Caco-2 (cell line): ENCODE data around the gene CSF2RB. TPM values are rescaled to one million over a fixed set of nuclear protein-coding genes. Genes with fewer than 3 reads are reported as not detected.

Experiments
- BruUV-seq: library from RNA; stranded (reverse); fragments of 400-500 nt; replicated peaks from 2 replicates; lab custom pipeline; 2021; lab: Mats Ljungman, UMichigan
- CTCF ChIA-PET: fragments of 300-600 bp; sonication (Branson Sonifier 250); formaldehyde crosslinking; loops from one replicate; lab custom pipeline; 2022; ENCODE audit warnings: antibody characterized with exemption; lab: Charles Lee
- POLR2A ChIA-PET: fragments of 300-600 bp; sonication (Branson Sonifier 250); formaldehyde crosslinking; loops from one replicate; lab custom pipeline; 2022; ENCODE audit warnings: antibody characterized with exemption; lab: Charles Lee
- DNase-seq, 2 experiments: peaks; one replicate each; pipeline versions ENCODE4 v3.0.0 to v3.0.0-alpha.2; 2020 to 2022
- H3K27me3 ChIP-seq: replicated peaks from 2 replicates; pipeline ENCODE4 v1.6.0; 2011; ENCODE audit warnings: low read length; ENCODE audit not compliant: control insufficient read depth, insufficient read depth
- H3K36me3 ChIP-seq: 2 replicates; pipeline ENCODE4 v1.5.1; 2011; ENCODE audit warnings: low read length; ENCODE audit not compliant: control insufficient read depth, insufficient read depth
- H3K4me1 ChIP-seq: fragments of 250-450 bp; sonication (Bioruptor Pico); 2 replicates; pipeline ENCODE4 v1.5.1; 2020; ENCODE audit warnings: mild to moderate bottlenecking
- H3K4me3 ChIP-seq: 2 replicates; pipeline ENCODE4 v1.5.1; 2011; ENCODE audit warnings: low read depth, mild to moderate bottlenecking, control low read depth, low read length
- H3K9me3 ChIP-seq: fragments of 250-450 bp; sonication (Bioruptor Pico); 2 replicates; pipeline ENCODE4 v1.5.1; 2020; ENCODE audit warnings: mild to moderate bottlenecking, moderate library complexity
- H3K27ac Mint-ChIP-seq: one replicate; pipeline ENCODE4 v1.8.0; 2022; ENCODE audit warnings: mixed read lengths; ENCODE audit not compliant: unreplicated experiment
- H3K27me3 Mint-ChIP-seq: one replicate; pipeline ENCODE4 v1.8.0; 2022; ENCODE audit warnings: mixed read lengths; ENCODE audit not compliant: insufficient read depth, unreplicated experiment
- H3K36me3 Mint-ChIP-seq: one replicate; pipeline ENCODE4 v1.8.0; 2022; ENCODE audit warnings: mild to moderate bottlenecking, mixed read lengths; ENCODE audit not compliant: insufficient read depth, unreplicated experiment
- H3K4me1 Mint-ChIP-seq: one replicate; pipeline ENCODE4 v1.8.0; 2022; ENCODE audit warnings: low read depth, mixed read lengths; ENCODE audit not compliant: unreplicated experiment
- H3K4me3 Mint-ChIP-seq: one replicate; pipeline ENCODE4 v1.8.0; 2022; ENCODE audit warnings: mild to moderate bottlenecking, moderate library complexity, mixed read lengths; ENCODE audit not compliant: unreplicated experiment
- H3K9me3 Mint-ChIP-seq: one replicate; pipeline ENCODE4 v1.8.0; 2022; ENCODE audit warnings: mixed read lengths; ENCODE audit not compliant: unreplicated experiment
- CTCF ChIP-seq, 2 experiments: fragments of 200-600 bp in 1 of 2; IDR thresholded peaks; 1 replicate in 1 of 2; 2 replicates in 1 of 2; pipeline versions ENCODE4 v1.5.1 to v1.8.0; 2011 to 2022; ENCODE audit warnings: antibody characterized with exemption in 1 of 2, control low read depth in 1 of 2, inconsistent platforms in 1 of 2, low read depth in 1 of 2, low read length in 1 of 2, mild to moderate bottlenecking in 1 of 2, moderate library complexity in 1 of 2; ENCODE audit not compliant: insufficient read depth in 1 of 2, severe bottlenecking in 1 of 2, unreplicated experiment in 1 of 2
- intact Hi-C: fragments of 100-400 bp; cut with micrococcal nuclease; formaldehyde crosslinking; loops from one replicate; pipeline ENCODE4 v1.10.0; 2022; ENCODE audit not compliant: unreplicated experiment
- total RNA-seq: library from RNA; stranded (reverse); gene quantifications from 2 replicates; pipeline ENCODE4 v1.2.3, GENCODE V29; 2022

The CSF2RB gene
- total RNA-seq, 1 experiment from 2014 or later, result not detected

- no peak for TF ChIP-seq CTCF (IDR thresholded peaks at IDR 0.05; ENCODE audit: insufficient read depth in 1 of 2, low read depth in 1 of 2, low read length in 1 of 2, severe bottlenecking in 1 of 2, unreplicated experiment in 1 of 2)
- no peaks in the 10 kb centered on the region for H3K36me3 Mint-ChIP-seq
- Histone ChIP-seq H3K27me3 (no peaks in the 10 kb centered on the region), H3K9me3 (no peaks in the 10 kb centered on the region), H3K4me1 (no peaks in the 10 kb centered on the region), H3K4me3 (no peak overlapping the region), H3K36me3 (no peaks in the 10 kb centered on the region)
- POLR2A ChIA-PET, result no interaction called here
- no TSS peak for BruUV-seq
- no peaks in the 10 kb centered on the region for H3K4me1 Mint-ChIP-seq
- CTCF ChIA-PET, result no interaction called here
- DNase-seq, result no peak
- peaks cover 18% of the 10 kb centered on the region for H3K27me3 Mint-ChIP-seq
- H3K4me3 Mint-ChIP-seq, result no peak overlapping the region
- no peak overlapping the region for H3K27ac Mint-ChIP-seq
- intact Hi-C loops, result no loop called here
- H3K9me3 Mint-ChIP-seq, result no peaks in the 10 kb centered on the region
Observed at GRCh38 chr22:36935694-36936093, 22.3 kb downstream of the CSF2RB start.

- Histone ChIP-seq H3K27me3 (no peaks in the 10 kb centered on the region), H3K4me3 (no peak overlapping the region), H3K36me3 (no peaks in the 10 kb centered on the region), H3K4me1 (no peaks in the 10 kb centered on the region), H3K9me3 (no peaks in the 10 kb centered on the region)
- Mint-ChIP-seq H3K4me3 (no peak overlapping the region), H3K4me1 (no peaks in the 10 kb centered on the region), H3K9me3 (no peaks in the 10 kb centered on the region), H3K36me3 (no peaks in the 10 kb centered on the region), H3K27ac (no peak overlapping the region), H3K27me3 (peaks cover 18% of the 10 kb centered on the region)
- no peak for TF ChIP-seq CTCF (IDR thresholded peaks at IDR 0.05; ENCODE audit: insufficient read depth in 1 of 2, low read depth in 1 of 2, low read length in 1 of 2, severe bottlenecking in 1 of 2, unreplicated experiment in 1 of 2)
- intact Hi-C loops, result no loop called here
- ChIA-PET CTCF (no interaction called here), POLR2A (no interaction called here)
- peak in 1 of 2 experiments; percentile 17 for DNase-seq
- no TSS peak for BruUV-seq
Observed at GRCh38 chr22:36936362-36937116, 23.1 kb downstream of the CSF2RB start.

GRCh38 chr22:36937319-36938027, 24.0 kb downstream of the CSF2RB start:
- intact Hi-C loops, result no loop called here
- Mint-ChIP-seq H3K4me1 (no peaks in the 10 kb centered on the region), H3K36me3 (no peaks in the 10 kb centered on the region), H3K27ac (no peak overlapping the region), H3K4me3 (no peak overlapping the region), H3K9me3 (no peaks in the 10 kb centered on the region), H3K27me3 (peaks cover 21% of the 10 kb centered on the region)
- peak in 1 of 2 experiments; percentile 27 for DNase-seq
- Histone ChIP-seq H3K4me3 (no peak overlapping the region), H3K4me1 (no peaks in the 10 kb centered on the region), H3K27me3 (no peaks in the 10 kb centered on the region), H3K9me3 (no peaks in the 10 kb centered on the region), H3K36me3 (no peaks in the 10 kb centered on the region)
- no TSS peak for BruUV-seq
- TF ChIP-seq CTCF (IDR thresholded peaks at IDR 0.05; ENCODE audit: insufficient read depth in 1 of 2, low read depth in 1 of 2, low read length in 1 of 2, severe bottlenecking in 1 of 2, unreplicated experiment in 1 of 2), result no peak
- ChIA-PET CTCF (no interaction called here), POLR2A (no interaction called here)
